C4-2B (cell line): ENCODE measurements around the gene TDP1.

Source experiments
- ZFX ChIP-seq: fragments of 450-650 bp; IDR thresholded peaks from 2 replicates; pipeline ENCODE4 v1.6.1; 2017
- TF ChIP-seq, protein P1 (sequence below): fragments of 450-650 bp; conservative IDR thresholded peaks from 2 replicates; pipeline ENCODE4 v1.5.1; 2017; ENCODE audit warnings: mild to moderate bottlenecking

DNA sequence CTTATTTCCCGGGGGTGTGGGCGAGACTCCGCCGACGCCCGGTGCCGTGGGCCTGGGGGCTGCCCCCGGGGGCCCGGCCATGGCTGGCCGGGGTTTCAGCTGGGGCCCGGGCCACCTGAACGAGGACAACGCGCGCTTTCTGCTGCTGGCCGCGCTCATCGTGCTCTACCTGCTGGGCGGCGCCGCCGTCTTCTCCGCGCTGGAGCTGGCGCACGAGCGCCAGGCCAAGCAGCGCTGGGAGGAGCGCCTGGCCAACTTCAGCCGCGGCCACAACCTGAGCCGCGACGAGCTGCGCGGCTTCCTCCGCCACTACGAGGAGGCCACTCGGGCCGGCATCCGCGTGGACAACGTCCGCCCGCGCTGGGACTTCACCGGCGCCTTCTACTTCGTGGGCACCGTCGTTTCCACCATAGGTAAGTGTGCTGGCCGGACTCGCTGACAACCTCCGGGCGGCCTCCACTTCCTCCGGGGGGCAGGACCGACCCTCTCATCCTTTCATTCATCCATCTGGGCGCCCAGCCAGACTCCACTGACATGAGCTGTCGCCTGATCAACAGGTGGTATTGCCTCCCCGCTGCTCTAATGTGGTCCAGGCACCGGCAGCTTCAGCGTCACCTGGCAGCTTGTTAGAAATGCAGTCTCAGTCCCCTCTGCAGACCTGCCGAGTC, 106.5 kb downstream of the TDP1 start:
- TF ChIP-seq, protein P1, sequence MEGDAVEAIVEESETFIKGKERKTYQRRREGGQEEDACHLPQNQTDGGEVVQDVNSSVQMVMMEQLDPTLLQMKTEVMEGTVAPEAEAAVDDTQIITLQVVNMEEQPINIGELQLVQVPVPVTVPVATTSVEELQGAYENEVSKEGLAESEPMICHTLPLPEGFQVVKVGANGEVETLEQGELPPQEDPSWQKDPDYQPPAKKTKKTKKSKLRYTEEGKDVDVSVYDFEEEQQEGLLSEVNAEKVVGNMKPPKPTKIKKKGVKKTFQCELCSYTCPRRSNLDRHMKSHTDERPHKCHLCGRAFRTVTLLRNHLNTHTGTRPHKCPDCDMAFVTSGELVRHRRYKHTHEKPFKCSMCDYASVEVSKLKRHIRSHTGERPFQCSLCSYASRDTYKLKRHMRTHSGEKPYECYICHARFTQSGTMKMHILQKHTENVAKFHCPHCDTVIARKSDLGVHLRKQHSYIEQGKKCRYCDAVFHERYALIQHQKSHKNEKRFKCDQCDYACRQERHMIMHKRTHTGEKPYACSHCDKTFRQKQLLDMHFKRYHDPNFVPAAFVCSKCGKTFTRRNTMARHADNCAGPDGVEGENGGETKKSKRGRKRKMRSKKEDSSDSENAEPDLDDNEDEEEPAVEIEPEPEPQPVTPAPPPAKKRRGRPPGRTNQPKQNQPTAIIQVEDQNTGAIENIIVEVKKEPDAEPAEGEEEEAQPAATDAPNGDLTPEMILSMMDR, result no peak
- no peak for TF ChIP-seq ZFX
